ENCODE measurements around the gene SEMA4G.
"Not testable (repeated sequence)": the region's sequence is repeated elsewhere in the genome, so short reads cannot be mapped to it uniquely, and the experiment has no call there.

The SEMA4G gene

DNA sequence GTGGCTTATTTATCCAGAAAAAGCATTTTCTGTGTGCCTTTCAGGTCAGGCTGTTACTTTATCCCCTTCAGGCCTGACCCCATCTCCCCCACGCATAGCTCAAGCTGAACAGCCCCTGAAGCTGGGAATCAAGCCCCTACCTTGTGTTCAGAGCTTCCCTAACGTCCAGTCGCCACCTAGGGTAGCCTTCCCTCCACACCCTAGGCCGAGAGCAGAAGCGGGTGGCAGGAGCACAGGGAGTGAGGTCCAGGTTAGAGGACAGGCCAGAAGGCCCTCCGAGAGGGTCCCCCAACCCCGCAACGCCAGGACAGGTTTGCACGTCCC lies 479 bp upstream of the SEMA4G start:
- TF ChIP-seq, protein P1, sequence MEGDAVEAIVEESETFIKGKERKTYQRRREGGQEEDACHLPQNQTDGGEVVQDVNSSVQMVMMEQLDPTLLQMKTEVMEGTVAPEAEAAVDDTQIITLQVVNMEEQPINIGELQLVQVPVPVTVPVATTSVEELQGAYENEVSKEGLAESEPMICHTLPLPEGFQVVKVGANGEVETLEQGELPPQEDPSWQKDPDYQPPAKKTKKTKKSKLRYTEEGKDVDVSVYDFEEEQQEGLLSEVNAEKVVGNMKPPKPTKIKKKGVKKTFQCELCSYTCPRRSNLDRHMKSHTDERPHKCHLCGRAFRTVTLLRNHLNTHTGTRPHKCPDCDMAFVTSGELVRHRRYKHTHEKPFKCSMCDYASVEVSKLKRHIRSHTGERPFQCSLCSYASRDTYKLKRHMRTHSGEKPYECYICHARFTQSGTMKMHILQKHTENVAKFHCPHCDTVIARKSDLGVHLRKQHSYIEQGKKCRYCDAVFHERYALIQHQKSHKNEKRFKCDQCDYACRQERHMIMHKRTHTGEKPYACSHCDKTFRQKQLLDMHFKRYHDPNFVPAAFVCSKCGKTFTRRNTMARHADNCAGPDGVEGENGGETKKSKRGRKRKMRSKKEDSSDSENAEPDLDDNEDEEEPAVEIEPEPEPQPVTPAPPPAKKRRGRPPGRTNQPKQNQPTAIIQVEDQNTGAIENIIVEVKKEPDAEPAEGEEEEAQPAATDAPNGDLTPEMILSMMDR (IDR thresholded peaks at IDR 0.05; ENCODE audit: low read depth, low read length, missing control alignments): no peak
- H3K4me3 ChIP-seq (replicated peaks; ENCODE audit: low read depth, low read length): peak overlapping the region; percentile 56
- DNase-seq (ENCODE audit: extremely low read depth, low read depth): no peak

- TF ChIP-seq, protein P1 (IDR thresholded peaks at IDR 0.05; ENCODE audit: low read depth, low read length, missing control alignments): no peak
- H3K4me3 ChIP-seq (replicated peaks; ENCODE audit: low read depth, low read length): peak overlapping the region; percentile 56
- no peak for DNase-seq (ENCODE audit: extremely low read depth, low read depth)
Measured at GRCh38 chr10:100970076-100970913, 991 bp downstream of the SEMA4G start.

GRCh38 chr10:100970914-100971811 lies 1.9 kb downstream of the SEMA4G start:
- no peak overlapping the region for H3K4me3 ChIP-seq (replicated peaks; ENCODE audit: low read depth, low read length)
- DNase-seq (ENCODE audit: extremely low read depth, low read depth): no peak
- TF ChIP-seq, protein P1 (IDR thresholded peaks at IDR 0.05; ENCODE audit: low read depth, low read length, missing control alignments): no peak

GRCh38 chr10:100972115-100972903 lies 3.0 kb downstream of the SEMA4G start:
- no peak overlapping the region for H3K4me3 ChIP-seq (replicated peaks; ENCODE audit: low read depth, low read length)
- TF ChIP-seq, protein P1 (IDR thresholded peaks at IDR 0.05; ENCODE audit: low read depth, low read length, missing control alignments): no peak
- no peak for DNase-seq (ENCODE audit: extremely low read depth, low read depth)

DNA sequence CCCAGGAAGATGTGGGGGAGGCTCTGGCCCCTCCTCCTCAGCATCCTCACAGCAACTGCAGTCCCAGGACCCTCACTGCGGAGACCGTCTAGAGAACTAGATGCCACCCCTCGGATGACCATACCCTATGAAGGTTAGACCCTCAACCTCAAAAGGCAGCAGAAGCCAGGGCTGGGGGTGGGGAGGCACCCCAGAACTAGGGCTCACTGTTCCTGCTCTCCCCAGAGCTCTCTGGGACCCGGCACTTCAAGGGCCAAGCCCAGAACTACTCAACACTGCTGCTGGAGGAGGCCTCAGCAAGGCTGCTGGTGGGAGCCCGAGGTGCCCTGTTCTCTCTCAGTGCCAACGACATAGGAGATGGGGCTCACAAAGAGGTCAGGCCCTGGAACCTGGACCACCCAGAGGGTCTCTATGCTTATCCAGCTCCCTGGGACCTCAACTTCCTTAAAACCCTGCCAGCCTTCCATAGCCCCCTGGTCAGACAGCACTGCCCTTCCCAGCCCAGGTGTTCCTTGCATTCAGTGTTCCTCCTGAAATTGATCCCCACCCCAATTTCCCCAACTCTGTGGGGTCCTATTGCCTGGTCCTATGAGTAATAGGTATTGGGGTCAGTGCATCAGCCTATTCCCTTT lies 3.7 kb downstream of the SEMA4G start:
- no peak overlapping the region for H3K4me3 ChIP-seq (replicated peaks; ENCODE audit: low read depth, low read length)
- TF ChIP-seq, protein P1 (IDR thresholded peaks at IDR 0.05; ENCODE audit: low read depth, low read length, missing control alignments): no peak
- DNase-seq (ENCODE audit: extremely low read depth, low read depth): no peak

DNA sequence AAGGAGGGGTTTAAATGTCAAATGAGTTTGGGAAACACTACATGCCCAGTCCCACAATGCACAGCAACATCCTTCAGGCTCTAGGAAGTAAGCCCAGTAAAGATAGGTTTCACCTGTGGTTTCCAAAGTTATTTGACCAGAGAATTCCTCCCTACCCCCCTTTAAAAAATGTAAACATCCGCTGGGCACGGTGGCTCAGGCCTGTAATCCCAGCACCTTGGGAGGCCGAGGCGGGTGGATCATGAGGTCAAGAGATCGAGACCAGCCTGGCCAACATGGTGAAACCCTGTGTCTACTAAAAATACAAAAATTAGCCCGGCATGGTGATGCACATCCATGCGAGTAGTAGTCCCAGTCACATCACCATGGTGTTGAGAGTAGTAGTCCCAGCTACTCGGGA lies 6.1 kb downstream of the SEMA4G start:
- H3K4me3 ChIP-seq (replicated peaks; ENCODE audit: low read depth, low read length); DNase-seq (ENCODE audit: extremely low read depth, low read depth): not testable (repeated sequence)
